Transverse colon (tissue), 4 donors: ENCODE results near the gene LMOD3.

Experiments used
- EP300 ChIP-seq: sonication (generic); formaldehyde crosslinking; IDR thresholded peaks from one replicate; pipeline ENCODE4 v1.6.1; 2017; ENCODE audit warnings: antibody characterized with exemption, low read depth
- POLR2AphosphoS5 ChIP-seq, 3 donors: sonication (generic); formaldehyde crosslinking; IDR thresholded peaks; one replicate each; pipeline ENCODE4 v1.6.1; 2016; ENCODE audit warnings: antibody characterized with exemption in 3 of 3
- TF ChIP-seq, protein P1 (sequence below), 5 experiments: fragments of 200-600 bp in 3 of 5; fragments of 450-650 bp in 2 of 5; sonication (generic) in 3 of 5; IDR thresholded peaks; 1 replicate in 2 of 5; 2 replicates in 3 of 5; pipeline ENCODE4 v1.5.1; 2016 to 2017; ENCODE audit warnings: antibody characterized with exemption in 5 of 5, inconsistent platforms in 3 of 5, mild to moderate bottlenecking in 2 of 5, moderate library complexity in 1 of 5

DNA sequence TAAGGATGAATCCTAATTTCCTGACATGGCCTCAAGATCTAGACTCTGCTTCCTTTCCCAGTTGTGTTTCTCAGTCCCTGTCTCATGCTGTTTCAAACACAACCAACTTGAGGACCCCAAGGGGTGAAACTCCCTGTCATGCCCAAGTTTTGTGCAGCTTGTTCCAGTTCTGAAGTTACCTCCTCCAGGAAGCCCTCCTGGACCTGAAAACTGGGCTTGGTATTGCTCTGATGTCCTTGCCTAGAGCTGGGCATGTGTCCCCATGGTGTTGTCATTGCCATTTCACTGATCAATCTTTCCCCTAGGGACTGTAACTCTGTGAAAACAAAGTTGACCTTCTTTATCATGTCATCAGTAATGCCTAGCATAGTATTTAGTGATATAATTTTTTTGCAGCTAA is 6.1 kb upstream of the LMOD3 start:
- TF ChIP-seq, protein P1, sequence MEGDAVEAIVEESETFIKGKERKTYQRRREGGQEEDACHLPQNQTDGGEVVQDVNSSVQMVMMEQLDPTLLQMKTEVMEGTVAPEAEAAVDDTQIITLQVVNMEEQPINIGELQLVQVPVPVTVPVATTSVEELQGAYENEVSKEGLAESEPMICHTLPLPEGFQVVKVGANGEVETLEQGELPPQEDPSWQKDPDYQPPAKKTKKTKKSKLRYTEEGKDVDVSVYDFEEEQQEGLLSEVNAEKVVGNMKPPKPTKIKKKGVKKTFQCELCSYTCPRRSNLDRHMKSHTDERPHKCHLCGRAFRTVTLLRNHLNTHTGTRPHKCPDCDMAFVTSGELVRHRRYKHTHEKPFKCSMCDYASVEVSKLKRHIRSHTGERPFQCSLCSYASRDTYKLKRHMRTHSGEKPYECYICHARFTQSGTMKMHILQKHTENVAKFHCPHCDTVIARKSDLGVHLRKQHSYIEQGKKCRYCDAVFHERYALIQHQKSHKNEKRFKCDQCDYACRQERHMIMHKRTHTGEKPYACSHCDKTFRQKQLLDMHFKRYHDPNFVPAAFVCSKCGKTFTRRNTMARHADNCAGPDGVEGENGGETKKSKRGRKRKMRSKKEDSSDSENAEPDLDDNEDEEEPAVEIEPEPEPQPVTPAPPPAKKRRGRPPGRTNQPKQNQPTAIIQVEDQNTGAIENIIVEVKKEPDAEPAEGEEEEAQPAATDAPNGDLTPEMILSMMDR (IDR thresholded peaks at IDR 0.05) = no peak
- TF ChIP-seq POLR2AphosphoS5 (IDR thresholded peaks at IDR 0.05) (no peak), EP300 (no peak)
